HUDEP-2 (cell line): ENCODE results near the gene MGAT5B.
"Not testable (repeated sequence)": the region's sequence is repeated elsewhere in the genome, so short reads cannot be mapped to it uniquely, and the experiment has no call there.

Source experiments
- DNase-seq, 76 experiments: peaks; one replicate each; lab custom pipeline; 2025; ENCODE audit not compliant: unreplicated experiment in 76 of 76; lab: John Stamatoyannopoulos, UW

The MGAT5B gene

GRCh38 chr17:76845541-76846017 lies 22.6 kb upstream of the MGAT5B start:
- peak in 69 of 76 experiments; percentile 9 to 88 (median 56) for DNase-seq

DNA sequence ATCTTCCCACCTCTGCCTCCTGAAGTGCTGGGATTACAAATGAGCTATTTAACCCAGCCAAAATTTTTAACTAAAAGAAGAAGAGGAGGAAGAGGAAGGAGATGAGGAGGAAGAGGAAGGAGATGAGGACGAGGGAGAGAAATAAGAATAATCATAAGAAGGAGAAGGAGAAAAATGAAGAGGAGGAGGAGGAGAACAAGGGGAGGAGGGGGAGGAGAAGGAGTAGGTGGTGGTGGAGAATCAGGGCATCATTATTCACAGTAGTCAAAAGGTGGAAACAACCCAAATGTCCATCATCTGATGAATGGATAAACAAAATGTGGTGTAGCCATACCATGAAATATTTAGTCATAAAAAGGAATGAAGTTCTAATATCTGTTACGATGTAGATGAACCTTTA lies 21.2 kb upstream of the MGAT5B start:
- DNase-seq: no peak

GRCh38 chr17:76848670-76849069 lies 19.5 kb upstream of the MGAT5B start:
- DNase-seq: peak in 45 of 76 experiments; percentile 10 to 73 (median 36)

DNA sequence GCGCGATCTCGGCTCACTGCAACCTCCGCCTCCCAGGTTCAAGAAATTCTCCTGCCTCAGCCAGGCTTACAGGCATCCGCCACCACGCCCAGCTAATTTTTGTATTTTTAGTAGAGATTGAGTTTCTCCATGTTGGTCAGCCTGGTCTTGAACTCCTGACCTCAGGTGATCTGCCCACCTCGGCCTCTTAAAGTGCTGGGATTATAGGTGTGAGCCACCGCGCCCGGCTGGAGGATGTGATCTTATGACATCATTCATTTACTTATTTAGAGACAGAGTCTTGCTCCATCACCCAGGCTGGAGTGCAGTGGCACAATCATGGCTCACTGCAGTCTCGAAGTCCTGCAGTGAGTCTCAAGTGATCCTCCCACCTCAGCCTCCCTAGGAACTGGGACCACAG lies 19.0 kb upstream of the MGAT5B start:
- DNase-seq: not testable (repeated sequence)

- DNase-seq: no peak
These were observed 15.4 kb upstream of the MGAT5B start for GRCh38 chr17:76852843-76853242.

GRCh38 chr17:76855105-76855504 lies 13.1 kb upstream of the MGAT5B start:
- no peak for DNase-seq

GRCh38 chr17:76862079-76862478 lies 6.1 kb upstream of the MGAT5B start:
- no peak for DNase-seq

- no peak for DNase-seq
These were observed 5.7 kb upstream of the MGAT5B start for GRCh38 chr17:76862494-76862893.

DNA sequence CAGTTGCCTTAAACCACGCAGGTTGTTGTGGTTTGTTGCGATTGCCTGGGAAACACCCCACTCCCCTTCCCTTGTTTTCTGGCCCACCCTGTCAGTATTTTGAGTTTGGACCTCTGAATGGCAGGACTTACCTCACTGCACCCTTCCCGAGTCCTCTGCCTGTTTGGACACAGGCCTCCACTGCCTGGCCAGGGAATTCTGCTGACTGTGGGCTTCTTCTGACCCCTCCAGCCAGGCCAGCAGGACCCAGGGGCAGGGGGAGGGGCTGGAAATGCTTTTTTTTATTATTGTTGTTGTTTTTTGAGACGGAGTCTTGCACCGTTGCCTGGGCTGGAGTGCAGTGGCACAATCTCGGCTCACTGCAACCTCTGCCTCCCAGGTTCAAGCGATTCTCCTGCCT lies 4.2 kb upstream of the MGAT5B start:
- DNase-seq: no peak

GRCh38 chr17:76865174-76865573 lies 3.0 kb upstream of the MGAT5B start:
- no peak for DNase-seq

GRCh38 chr17:76866203-76866602 lies 2.0 kb upstream of the MGAT5B start:
- no peak for DNase-seq

GRCh38 chr17:76866774-76867577 lies 1.2 kb upstream of the MGAT5B start:
- peak in 1 of 76 experiments; percentile 6 for DNase-seq

- DNase-seq: no peak
These were observed 527 bp upstream of the MGAT5B start for GRCh38 chr17:76867578-76868175.

GRCh38 chr17:76868669-76869495 lies 678 bp downstream of the MGAT5B start:
- no peak for DNase-seq

GRCh38 chr17:76869496-76870376 lies 1.5 kb downstream of the MGAT5B start:
- no peak for DNase-seq

DNA sequence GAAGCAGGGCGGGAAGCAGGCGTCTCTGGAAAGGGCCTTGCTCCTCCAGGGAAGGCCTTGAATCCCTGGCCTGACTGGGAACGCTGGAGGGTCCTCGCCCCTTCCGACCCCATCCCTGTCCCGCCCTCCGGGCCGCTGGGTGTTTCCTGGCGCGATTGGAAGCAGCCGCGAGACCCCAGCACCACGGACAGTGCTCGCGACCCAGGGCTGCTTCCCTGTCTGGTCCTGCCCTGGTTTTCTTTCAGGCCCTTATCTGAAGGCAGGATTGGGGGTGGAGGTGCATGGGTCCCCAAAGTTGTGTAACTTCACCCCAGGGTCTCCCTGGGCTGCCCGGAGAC lies 2.1 kb downstream of the MGAT5B start:
- no peak for DNase-seq

GRCh38 chr17:76871668-76872067 lies 3.5 kb downstream of the MGAT5B start:
- no peak for DNase-seq

DNA sequence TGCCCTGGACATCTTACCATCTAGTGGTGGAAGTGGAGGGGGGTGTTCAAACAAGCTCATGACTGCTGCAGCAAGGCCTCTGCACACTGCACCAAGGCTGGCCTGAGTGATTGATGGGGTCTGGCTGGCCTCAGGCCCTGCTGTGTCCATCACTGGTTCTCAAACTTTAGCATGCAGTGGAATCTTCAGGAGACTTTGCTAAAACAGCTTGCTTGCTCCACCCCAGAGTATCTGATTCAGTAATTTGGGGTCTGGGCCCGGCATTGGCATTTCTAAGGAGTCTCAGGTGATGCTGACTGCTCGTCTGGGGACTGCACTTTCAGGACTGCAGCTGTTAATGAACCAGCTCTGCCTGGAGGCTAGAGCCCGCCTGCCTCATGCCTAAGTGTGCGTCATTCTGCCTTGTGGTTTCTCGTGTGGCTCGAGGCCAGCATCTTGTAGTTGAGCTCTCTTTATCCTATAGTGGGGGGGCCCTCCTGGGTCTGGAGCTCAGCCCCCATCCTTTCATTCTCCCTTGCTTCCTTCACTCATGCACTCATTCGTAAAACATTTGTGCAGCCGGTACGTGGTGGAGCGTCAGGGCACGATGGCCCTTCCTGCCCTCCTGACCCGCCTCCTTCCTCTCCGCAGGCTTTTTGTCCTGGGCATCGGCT lies 4.1 kb downstream of the MGAT5B start:
- DNase-seq: peak in 19 of 76 experiments; percentile 1 to 30 (median 14)

DNA sequence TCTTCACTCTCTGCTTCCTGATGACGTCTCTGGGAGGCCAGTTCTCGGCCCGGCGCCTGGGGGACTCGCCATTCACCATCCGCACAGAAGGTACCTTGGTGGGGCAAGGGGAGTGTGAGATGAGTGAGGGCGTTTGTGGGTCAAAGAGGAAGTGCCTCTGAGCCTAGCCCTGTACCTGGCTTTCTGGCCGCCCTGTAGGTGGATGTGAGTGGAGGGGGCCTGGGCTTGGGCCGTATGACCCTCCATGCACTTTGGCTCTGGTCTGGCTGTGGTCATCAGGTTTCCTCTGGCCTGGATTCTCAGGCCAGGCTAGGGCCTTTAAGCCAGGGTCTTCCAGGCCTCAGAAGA lies 4.6 kb downstream of the MGAT5B start:
- DNase-seq: no peak

DNA sequence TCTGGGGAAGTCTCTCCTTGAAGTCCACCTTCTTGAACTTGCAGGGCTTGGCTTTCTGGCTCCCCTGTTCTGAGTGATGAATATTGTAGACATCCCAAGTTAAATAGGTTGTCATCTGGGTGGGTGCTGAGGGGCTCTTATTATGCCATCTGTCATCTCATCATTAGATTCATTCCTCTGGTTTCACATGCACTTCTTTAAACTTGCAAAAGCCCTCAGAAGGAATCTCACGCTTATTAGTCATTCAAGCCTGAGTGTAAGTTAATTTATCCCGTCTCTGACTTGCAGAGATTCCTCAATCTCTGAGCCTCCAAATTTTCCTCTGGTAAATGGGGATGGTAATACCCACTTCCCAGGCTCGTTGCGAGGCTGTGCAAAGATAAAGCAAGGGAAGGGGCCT lies 5.7 kb downstream of the MGAT5B start:
- no peak for DNase-seq
